Measurements from ENCODE around the gene DRAXIN.

The DRAXIN gene

DNA sequence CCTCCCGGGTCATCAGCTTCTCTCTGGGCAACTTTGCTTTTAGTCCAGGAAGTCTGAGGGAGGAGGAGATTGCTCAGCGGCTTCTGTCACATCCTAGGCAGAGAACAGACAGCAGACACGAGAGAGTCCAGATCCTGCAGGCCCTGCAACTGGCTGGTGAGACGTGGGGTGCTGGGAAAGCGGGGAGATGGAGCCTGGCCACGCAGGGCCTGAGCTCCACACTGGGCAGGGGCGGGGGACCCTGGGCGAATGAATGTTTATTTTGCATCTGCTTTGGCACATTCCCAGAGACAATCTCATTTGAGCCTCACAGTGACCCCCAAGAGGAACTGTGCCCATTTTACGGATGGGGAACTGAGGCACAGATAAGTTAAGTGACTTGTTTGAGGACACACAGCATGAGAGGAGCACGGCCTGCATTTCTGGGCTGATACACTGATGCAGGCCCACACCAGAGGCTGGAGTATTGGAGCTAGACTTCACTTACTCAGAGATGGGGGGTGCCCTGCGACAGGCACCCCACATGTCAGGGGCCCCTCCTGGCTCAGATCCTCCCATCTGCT lies 80.1 kb downstream of the DRAXIN start:
- Histone ChIP-seq H3K27ac (ENCODE audit: low read length) (no peak overlapping the region), H3K36me3 (replicated peaks; ENCODE audit: insufficient read depth, low read length) (no peaks in the 10 kb centered on the region), H3F3A (ENCODE audit: insufficient read depth, low read length) (no peaks in the 10 kb centered on the region), H3K9ac (ENCODE audit: low read length) (no peak overlapping the region), H3K27me3 (replicated peaks; ENCODE audit: insufficient read depth, low read length) (peaks cover 38% of the 10 kb centered on the region), H3K4me1 (ENCODE audit: low read length) (no peaks in the 10 kb centered on the region), H3K9me3 (replicated peaks; ENCODE audit: insufficient read depth, low read length) (no peaks in the 10 kb centered on the region), H3K9me2 (replicated peaks; ENCODE audit: insufficient read depth, low read length) (no peaks in the 10 kb centered on the region), H2AFZ (ENCODE audit: low read length) (no peak overlapping the region), H4K20me1 (ENCODE audit: insufficient read depth, low read length) (no peaks in the 10 kb centered on the region), H3K79me2 (ENCODE audit: low read length) (no peaks in the 10 kb centered on the region), H3K4me2 (ENCODE audit: low read depth, low read length) (no peak overlapping the region), H3K4me3 (ENCODE audit: low read length) (no peak overlapping the region)
- DNase-seq, result no peak
- TF ChIP-seq, protein P1, sequence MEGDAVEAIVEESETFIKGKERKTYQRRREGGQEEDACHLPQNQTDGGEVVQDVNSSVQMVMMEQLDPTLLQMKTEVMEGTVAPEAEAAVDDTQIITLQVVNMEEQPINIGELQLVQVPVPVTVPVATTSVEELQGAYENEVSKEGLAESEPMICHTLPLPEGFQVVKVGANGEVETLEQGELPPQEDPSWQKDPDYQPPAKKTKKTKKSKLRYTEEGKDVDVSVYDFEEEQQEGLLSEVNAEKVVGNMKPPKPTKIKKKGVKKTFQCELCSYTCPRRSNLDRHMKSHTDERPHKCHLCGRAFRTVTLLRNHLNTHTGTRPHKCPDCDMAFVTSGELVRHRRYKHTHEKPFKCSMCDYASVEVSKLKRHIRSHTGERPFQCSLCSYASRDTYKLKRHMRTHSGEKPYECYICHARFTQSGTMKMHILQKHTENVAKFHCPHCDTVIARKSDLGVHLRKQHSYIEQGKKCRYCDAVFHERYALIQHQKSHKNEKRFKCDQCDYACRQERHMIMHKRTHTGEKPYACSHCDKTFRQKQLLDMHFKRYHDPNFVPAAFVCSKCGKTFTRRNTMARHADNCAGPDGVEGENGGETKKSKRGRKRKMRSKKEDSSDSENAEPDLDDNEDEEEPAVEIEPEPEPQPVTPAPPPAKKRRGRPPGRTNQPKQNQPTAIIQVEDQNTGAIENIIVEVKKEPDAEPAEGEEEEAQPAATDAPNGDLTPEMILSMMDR (IDR thresholded peaks at IDR 0.05; ENCODE audit: low read length), result no peak
- TF ChIP-seq EZH2 (optimal IDR thresholded peaks at IDR 0.05; ENCODE audit: low read depth, low read length), result no peak
- TF ChIP-seq EZH2phosphoT487 (IDR thresholded peaks at IDR 0.05; ENCODE audit: low read length), result no peak

DNA sequence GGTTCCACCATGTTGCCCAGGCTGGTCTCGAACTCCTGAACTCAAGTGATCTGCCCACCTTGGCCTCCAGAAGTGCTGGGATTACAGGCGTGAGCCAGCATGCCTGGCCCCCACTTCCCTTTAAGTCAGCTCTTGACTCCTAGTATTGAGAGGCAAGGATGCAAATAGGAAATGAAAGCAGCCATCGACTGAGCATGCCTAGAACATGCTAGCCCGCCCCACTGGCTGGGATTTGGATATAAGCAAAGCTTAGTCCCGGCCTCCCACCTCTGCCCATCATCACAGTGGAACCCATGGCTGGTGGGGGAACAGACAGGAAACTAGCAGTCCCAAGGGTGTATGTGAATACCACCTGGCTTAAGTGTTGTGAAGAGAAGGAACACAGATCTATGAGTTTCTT lies 80.9 kb downstream of the DRAXIN start:
- no peak overlapping the region for H3K4me2 ChIP-seq (ENCODE audit: low read depth, low read length)
- no peak overlapping the region for H3K27ac ChIP-seq (ENCODE audit: low read length)
- no peaks in the 10 kb centered on the region for H4K20me1 ChIP-seq (ENCODE audit: insufficient read depth, low read length)
- no peak overlapping the region for H2AFZ ChIP-seq (ENCODE audit: low read length)
- H3K4me1 ChIP-seq (ENCODE audit: low read length), result no peaks in the 10 kb centered on the region
- no peak for DNase-seq
- no peak overlapping the region for H3K9ac ChIP-seq (ENCODE audit: low read length)
- TF ChIP-seq EZH2phosphoT487 (IDR thresholded peaks at IDR 0.05; ENCODE audit: low read length) (no peak), EZH2 (optimal IDR thresholded peaks at IDR 0.05; ENCODE audit: low read depth, low read length) (no peak)
- TF ChIP-seq, protein P1 (IDR thresholded peaks at IDR 0.05; ENCODE audit: low read length), result no peak
- H3K79me2 ChIP-seq (ENCODE audit: low read length), result no peaks in the 10 kb centered on the region
- no peaks in the 10 kb centered on the region for H3K36me3 ChIP-seq (replicated peaks; ENCODE audit: insufficient read depth, low read length)
- H3K4me3 ChIP-seq (ENCODE audit: low read length), result no peak overlapping the region
- H3K27me3 ChIP-seq (replicated peaks; ENCODE audit: insufficient read depth, low read length), result peaks cover 29% of the 10 kb centered on the region
- H3F3A ChIP-seq (ENCODE audit: insufficient read depth, low read length), result no peaks in the 10 kb centered on the region
- no peaks in the 10 kb centered on the region for H3K9me3 ChIP-seq (replicated peaks; ENCODE audit: insufficient read depth, low read length)
- H3K9me2 ChIP-seq (replicated peaks; ENCODE audit: insufficient read depth, low read length), result no peaks in the 10 kb centered on the region

DNA sequence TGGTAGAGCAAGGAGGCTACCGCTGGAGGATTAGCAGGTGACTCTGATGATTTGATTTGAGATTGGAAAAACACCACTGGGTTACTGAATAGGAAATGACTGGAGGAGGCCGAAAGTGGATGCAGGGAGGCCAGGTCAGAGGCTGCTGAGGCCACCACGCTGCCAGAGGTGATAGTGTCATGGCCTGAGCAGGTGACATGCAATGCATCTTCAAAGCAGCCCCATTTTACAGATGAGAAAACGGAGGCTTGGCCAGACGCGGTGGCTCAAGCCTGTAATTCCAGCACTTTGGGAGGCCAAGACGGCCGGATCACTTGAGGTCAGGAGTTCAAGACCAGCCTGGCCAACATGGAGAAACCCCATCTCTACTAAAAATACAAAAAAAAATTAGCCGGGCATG lies 83.2 kb downstream of the DRAXIN start:
- H2AFZ ChIP-seq (ENCODE audit: low read length), result no peak overlapping the region
- no peaks in the 10 kb centered on the region for H3K79me2 ChIP-seq (ENCODE audit: low read length)
- no peaks in the 10 kb centered on the region for H3K36me3 ChIP-seq (replicated peaks; ENCODE audit: insufficient read depth, low read length)
- DNase-seq, result no peak
- no peaks in the 10 kb centered on the region for H3K4me1 ChIP-seq (ENCODE audit: low read length)
- no peak overlapping the region for H3K4me2 ChIP-seq (ENCODE audit: low read depth, low read length)
- H4K20me1 ChIP-seq (ENCODE audit: insufficient read depth, low read length), result no peaks in the 10 kb centered on the region
- H3F3A ChIP-seq (ENCODE audit: insufficient read depth, low read length), result no peaks in the 10 kb centered on the region
- H3K4me3 ChIP-seq (ENCODE audit: low read length), result no peak overlapping the region
- H3K27me3 ChIP-seq (replicated peaks; ENCODE audit: insufficient read depth, low read length), result peaks cover 13% of the 10 kb centered on the region; the same call in 1 of the 2 replicates
- H3K9ac ChIP-seq (ENCODE audit: low read length), result no peak overlapping the region
- H3K27ac ChIP-seq (ENCODE audit: low read length), result no peak overlapping the region
- TF ChIP-seq EZH2phosphoT487 (IDR thresholded peaks at IDR 0.05; ENCODE audit: low read length) (no peak), EZH2 (optimal IDR thresholded peaks at IDR 0.05; ENCODE audit: low read depth, low read length) (no peak)
- TF ChIP-seq, protein P1 (IDR thresholded peaks at IDR 0.05; ENCODE audit: low read length), result no peak
- no peaks in the 10 kb centered on the region for H3K9me2 ChIP-seq (replicated peaks; ENCODE audit: insufficient read depth, low read length)
- H3K9me3 ChIP-seq (replicated peaks; ENCODE audit: insufficient read depth, low read length), result no peaks in the 10 kb centered on the region

Measured in MM.1S (cell line).